Measurements from ENCODE around the gene ANK3. TPM values are rescaled to one million over a fixed set of nuclear protein-coding genes. Genes with fewer than 3 reads are reported as not detected.

The ANK3 gene
- total RNA-seq, 4 donors from 2014 or later: 125 to 171 (median 149) TPM

DNA sequence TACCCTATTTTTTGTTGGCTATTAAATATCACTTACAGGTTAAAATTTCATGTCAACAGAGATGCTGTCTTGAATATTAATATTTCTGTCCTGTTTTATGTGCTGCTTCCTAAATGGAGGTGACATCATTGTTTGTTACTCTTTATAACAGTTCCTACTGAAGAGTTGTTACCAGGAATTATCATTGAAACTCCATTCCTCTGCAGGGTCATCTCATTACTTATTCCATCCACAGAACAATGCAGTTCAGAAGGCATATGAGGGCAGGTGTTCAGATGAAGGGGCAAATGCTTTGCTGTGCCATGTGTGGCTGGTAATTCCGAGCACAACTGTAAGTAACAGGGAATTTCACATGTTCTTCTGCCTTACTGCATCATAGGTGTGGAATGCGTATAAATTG is 113.4 kb downstream of the ANK3 start:
- no peaks in the 10 kb centered on the region for H3K36me3 ChIP-seq
- no peaks in the 10 kb centered on the region for H3K9me3 ChIP-seq
- no peak overlapping the region for H3K4me3 ChIP-seq
- DNase-seq: no peak
- ATAC-seq: no peak
- no peaks in the 10 kb centered on the region for H3K27me3 ChIP-seq
- TF ChIP-seq, protein P1, sequence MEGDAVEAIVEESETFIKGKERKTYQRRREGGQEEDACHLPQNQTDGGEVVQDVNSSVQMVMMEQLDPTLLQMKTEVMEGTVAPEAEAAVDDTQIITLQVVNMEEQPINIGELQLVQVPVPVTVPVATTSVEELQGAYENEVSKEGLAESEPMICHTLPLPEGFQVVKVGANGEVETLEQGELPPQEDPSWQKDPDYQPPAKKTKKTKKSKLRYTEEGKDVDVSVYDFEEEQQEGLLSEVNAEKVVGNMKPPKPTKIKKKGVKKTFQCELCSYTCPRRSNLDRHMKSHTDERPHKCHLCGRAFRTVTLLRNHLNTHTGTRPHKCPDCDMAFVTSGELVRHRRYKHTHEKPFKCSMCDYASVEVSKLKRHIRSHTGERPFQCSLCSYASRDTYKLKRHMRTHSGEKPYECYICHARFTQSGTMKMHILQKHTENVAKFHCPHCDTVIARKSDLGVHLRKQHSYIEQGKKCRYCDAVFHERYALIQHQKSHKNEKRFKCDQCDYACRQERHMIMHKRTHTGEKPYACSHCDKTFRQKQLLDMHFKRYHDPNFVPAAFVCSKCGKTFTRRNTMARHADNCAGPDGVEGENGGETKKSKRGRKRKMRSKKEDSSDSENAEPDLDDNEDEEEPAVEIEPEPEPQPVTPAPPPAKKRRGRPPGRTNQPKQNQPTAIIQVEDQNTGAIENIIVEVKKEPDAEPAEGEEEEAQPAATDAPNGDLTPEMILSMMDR (IDR thresholded peaks at IDR 0.05 in 4 of 5, conservative IDR thresholded peaks at IDR 0.05 in 1 of 5): no peak
- TF ChIP-seq POLR2A (IDR thresholded peaks at IDR 0.05): no peak
- H3K27ac ChIP-seq: no peak overlapping the region
- H3K4me1 ChIP-seq: no peaks in the 10 kb centered on the region
- intact Hi-C loops (cut with DNase I; ENCODE audit: low total_unique reads) (no loop called here), in situ Hi-C loops (cut with MboI; ENCODE audit: low sequenced_read_pairs in 4 of 4) (no loop called here)

DNA sequence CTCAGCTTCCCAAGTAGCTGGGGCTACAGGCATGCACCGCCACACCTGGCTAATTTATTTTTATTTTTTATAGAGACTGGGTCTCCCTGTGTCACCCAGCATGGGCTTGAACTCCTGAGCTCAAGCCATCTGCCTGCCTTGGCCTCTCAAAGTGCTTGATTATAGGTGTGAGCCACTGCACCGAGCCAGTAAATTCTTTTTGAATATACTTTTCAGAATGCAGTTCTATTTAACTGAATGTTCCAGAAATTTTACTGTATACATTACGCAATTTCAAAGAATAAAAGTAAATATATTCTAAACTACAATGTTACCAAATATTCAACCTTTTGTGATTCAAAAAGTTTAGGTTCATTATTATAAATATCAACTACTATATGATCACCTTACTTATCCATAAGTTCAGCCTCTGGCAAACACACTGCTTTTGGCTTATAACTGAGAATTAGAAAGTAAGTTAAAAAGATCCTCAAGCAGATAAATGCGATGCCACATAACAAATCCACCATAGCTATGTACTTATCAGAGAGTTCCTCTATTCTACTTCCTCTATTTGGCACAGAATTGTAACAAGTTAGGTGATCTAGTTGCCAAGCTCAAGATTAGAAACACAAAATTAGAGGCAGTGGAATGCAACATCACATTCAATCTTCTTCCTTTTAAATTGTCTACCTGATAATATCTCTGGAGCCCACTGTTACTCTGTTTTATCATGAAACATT is 118.2 kb downstream of the ANK3 start:
- H3K27ac ChIP-seq: no peak overlapping the region
- in situ Hi-C loops (cut with MboI; ENCODE audit: low sequenced_read_pairs in 4 of 4): no loop called here
- no peak for ATAC-seq

DNA sequence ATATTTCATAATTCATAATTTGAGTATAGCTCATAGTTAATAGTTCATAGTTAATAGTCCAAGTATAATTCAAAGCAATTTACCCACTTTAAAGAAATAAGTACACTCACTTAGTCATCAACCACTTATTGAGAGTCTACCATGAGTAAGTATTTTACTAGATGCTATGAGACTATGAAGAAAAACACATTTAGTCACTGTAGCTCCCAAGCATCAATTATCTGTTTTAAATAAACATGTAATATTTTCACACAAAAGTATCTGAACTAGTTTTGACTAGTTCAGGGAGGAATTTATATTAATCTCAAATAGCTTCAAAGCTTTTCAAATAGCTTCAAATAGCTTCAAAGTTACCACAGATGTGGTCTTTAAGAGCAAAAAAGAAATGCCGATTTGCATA is 119.2 kb downstream of the ANK3 start:
- Histone ChIP-seq H3K27ac (no peak overlapping the region), H3K4me1 (no peaks in the 10 kb centered on the region), H3K9me3 (no peaks in the 10 kb centered on the region), H3K27me3 (no peaks in the 10 kb centered on the region), H3K4me3 (no peak overlapping the region), H3K36me3 (no peaks in the 10 kb centered on the region)
- ATAC-seq (no peak), DNase-seq (no peak)
- TF ChIP-seq POLR2A (IDR thresholded peaks at IDR 0.05): no peak
- TF ChIP-seq, protein P1 (IDR thresholded peaks at IDR 0.05 in 4 of 5, conservative IDR thresholded peaks at IDR 0.05 in 1 of 5): no peak
- in situ Hi-C loops (cut with MboI; ENCODE audit: low sequenced_read_pairs in 4 of 4) (no loop called here), intact Hi-C loops (cut with DNase I; ENCODE audit: low total_unique reads) (no loop called here)

More for the DNA sequence above, 118.2 kb downstream of the ANK3 start:
- TF ChIP-seq, protein P1 (IDR thresholded peaks at IDR 0.05 in 4 of 5, conservative IDR thresholded peaks at IDR 0.05 in 1 of 5): no peak
- DNase-seq: no peak
- Histone ChIP-seq H3K9me3 (no peaks in the 10 kb centered on the region), H3K4me1 (no peaks in the 10 kb centered on the region), H3K4me3 (no peak overlapping the region), H3K27me3 (no peaks in the 10 kb centered on the region), H3K36me3 (no peaks in the 10 kb centered on the region)
- intact Hi-C loops (cut with DNase I; ENCODE audit: low total_unique reads): no loop called here

DNA sequence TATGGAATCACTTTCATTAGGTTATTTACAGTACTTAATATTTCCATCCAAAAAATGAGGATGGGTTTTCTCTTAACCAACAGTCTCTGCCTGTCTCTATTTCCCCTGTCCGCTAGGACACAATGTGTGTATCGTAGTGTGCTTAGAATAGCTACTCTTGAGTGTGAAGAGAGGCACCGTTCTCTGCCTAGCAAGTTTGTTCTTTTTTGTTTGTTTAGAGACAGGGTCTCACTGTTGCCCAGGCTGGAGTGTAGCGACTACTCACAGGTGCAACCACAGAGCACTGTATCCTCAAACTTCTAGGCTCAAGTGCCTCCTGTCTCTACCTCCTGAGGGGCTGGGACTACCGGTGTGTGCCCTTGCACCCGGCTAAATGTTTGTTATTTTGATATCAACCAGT is 121.9 kb downstream of the ANK3 start:
- DNase-seq (no peak), ATAC-seq (no peak)
- H3K36me3 ChIP-seq: no peaks in the 10 kb centered on the region
- intact Hi-C loops (cut with DNase I; ENCODE audit: low total_unique reads): no loop called here
- in situ Hi-C loops (cut with MboI; ENCODE audit: low sequenced_read_pairs in 4 of 4): no loop called here
- H3K27me3 ChIP-seq: no peaks in the 10 kb centered on the region
- no peak overlapping the region for H3K27ac ChIP-seq
- no peaks in the 10 kb centered on the region for H3K9me3 ChIP-seq
- H3K4me3 ChIP-seq: no peak overlapping the region
- no peak for TF ChIP-seq POLR2A (IDR thresholded peaks at IDR 0.05)
- TF ChIP-seq, protein P1 (IDR thresholded peaks at IDR 0.05 in 4 of 5, conservative IDR thresholded peaks at IDR 0.05 in 1 of 5): no peak
- no peaks in the 10 kb centered on the region for H3K4me1 ChIP-seq

DNA sequence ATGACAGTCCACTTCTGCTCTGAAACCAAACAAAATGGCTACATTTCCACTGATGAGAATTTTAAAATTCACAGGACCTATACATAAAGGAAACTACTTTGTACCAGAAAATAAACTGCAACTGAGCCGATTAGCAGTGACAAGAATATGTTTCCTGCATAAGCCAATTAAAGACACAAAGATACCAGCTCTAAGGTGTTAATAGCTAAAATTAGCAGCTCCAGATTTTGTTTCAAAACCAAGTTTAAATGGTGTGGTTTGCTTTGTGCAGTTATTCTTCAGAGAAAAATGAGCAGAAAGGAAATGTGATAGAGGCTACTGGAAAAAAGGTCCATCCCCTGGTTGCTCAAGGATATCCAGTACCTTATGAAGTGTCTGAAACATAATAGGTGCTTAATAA is 123.2 kb downstream of the ANK3 start:
- no peak overlapping the region for H3K4me3 ChIP-seq
- H3K27me3 ChIP-seq: no peaks in the 10 kb centered on the region
- no peaks in the 10 kb centered on the region for H3K4me1 ChIP-seq
- H3K27ac ChIP-seq: no peak overlapping the region
- ATAC-seq (no peak), DNase-seq (no peak)
- TF ChIP-seq, protein P1 (IDR thresholded peaks at IDR 0.05 in 4 of 5, conservative IDR thresholded peaks at IDR 0.05 in 1 of 5): no peak
- no peak for TF ChIP-seq POLR2A (IDR thresholded peaks at IDR 0.05)
- in situ Hi-C loops (cut with MboI; ENCODE audit: low sequenced_read_pairs in 4 of 4): no loop called here
- H3K9me3 ChIP-seq: no peaks in the 10 kb centered on the region
- intact Hi-C loops (cut with DNase I; ENCODE audit: low total_unique reads): no loop called here
- no peaks in the 10 kb centered on the region for H3K36me3 ChIP-seq
